HEK293T (cell line): ENCODE results near the gene DOCK2.

Experiments used
- FOXK2 ChIP-seq: fragments of 450-650 bp; IDR thresholded peaks from 2 replicates; pipeline ENCODE4 v1.6.1; 2016; ENCODE audit warnings: mild to moderate bottlenecking
- NFRKB ChIP-seq: fragments of 450-650 bp; IDR thresholded peaks from 2 replicates; pipeline ENCODE4 v1.6.1; 2016; ENCODE audit warnings: mild to moderate bottlenecking, moderate library complexity
- SUZ12 ChIP-seq: fragments of 450-650 bp; IDR thresholded peaks from 2 replicates; pipeline ENCODE4 v1.6.1; 2016; ENCODE audit warnings: mild to moderate bottlenecking
- TARDBP ChIP-seq: fragments of 450-650 bp; IDR thresholded peaks from 2 replicates; pipeline ENCODE4 v1.6.1; 2016

GRCh38 chr5:169922474-169922873 is 285.4 kb downstream of the DOCK2 start:
- TF ChIP-seq NFRKB (no peak), FOXK2 (no peak), SUZ12 (no peak), TARDBP (no peak)
